Stimulated activated CD4-positive, alpha-beta T cell treated with anti-CD3 and anti-CD28 coated beads, Interleukin-2, amount 100 ng/mL, for 4 hours (primary cell): ENCODE measurements around the gene TNFRSF21.
A peak's percentile ranks its signal among the peaks of the same experiment; 100 is the strongest.
"Not testable (repeated sequence)": the region's sequence is repeated elsewhere in the genome, so short reads cannot be mapped to it uniquely, and the experiment has no call there.

Experiments used
- DNase-seq: peaks from one replicate; pipeline ENCODE4 v3.0.0-alpha.2; 2020; ENCODE audit warnings: low read depth

Gene TNFRSF21

GRCh38 chr6:47252633-47253032 lies 57.1 kb downstream of the TNFRSF21 start:
- no peak for DNase-seq

- DNase-seq, result no peak
These were observed 58.3 kb downstream of the TNFRSF21 start for GRCh38 chr6:47251396-47251795.

- DNase-seq, result no peak
These were observed 59.4 kb downstream of the TNFRSF21 start for GRCh38 chr6:47250302-47250701.

GRCh38 chr6:47248446-47248845 lies 61.3 kb downstream of the TNFRSF21 start:
- DNase-seq, result no peak

DNA sequence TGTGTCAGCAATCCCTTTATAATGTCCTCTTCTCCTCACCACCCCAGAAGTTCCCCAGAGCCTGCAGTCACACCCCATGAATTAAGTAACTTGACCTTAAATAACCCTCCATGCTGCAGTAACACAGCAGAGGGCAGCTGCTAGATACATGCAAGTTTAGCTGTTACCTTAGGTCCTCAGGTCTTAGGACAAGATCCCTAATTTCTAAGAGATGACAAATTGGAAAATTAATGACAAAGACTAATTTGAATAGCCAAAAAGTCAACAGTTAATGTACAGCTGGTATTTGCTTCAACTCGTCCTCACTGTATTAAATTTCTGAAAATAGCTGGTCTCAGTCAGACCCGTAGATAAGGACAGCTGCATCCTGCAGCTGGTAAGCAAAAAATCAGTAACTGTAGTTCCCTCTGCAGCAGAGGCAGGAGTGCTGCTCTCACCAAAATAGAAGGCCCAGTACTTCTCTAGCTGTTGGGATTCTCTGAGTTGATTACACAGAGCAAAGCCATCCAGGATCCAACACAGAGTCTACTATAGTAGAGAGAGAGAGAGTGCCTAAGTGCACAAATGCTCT lies 62.4 kb downstream of the TNFRSF21 start:
- DNase-seq, result no peak

DNA sequence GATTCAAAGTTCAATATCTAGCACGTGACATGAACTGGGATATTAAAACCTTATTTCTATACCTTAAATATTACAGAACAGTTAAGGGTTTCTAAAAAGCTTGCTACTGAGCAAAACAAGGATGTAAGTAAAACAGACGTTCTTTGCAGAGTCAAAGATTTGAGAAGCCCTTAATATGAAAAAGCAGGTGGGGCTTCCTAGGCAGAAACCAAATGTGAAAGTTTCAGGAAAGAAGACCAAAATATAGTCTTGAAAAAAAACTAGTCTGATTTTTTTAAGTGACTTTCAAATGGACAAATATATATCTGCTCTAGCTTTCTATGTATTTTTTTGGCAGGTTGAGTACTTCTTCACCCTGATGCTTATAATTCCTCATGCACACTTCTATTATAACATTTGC lies 63.2 kb downstream of the TNFRSF21 start:
- DNase-seq, result no peak

- DNase-seq, result no peak
These were observed 63.8 kb downstream of the TNFRSF21 start for GRCh38 chr6:47245745-47246371.

GRCh38 chr6:47242483-47243386 lies 67.0 kb downstream of the TNFRSF21 start:
- DNase-seq, result peak; percentile 24

DNA sequence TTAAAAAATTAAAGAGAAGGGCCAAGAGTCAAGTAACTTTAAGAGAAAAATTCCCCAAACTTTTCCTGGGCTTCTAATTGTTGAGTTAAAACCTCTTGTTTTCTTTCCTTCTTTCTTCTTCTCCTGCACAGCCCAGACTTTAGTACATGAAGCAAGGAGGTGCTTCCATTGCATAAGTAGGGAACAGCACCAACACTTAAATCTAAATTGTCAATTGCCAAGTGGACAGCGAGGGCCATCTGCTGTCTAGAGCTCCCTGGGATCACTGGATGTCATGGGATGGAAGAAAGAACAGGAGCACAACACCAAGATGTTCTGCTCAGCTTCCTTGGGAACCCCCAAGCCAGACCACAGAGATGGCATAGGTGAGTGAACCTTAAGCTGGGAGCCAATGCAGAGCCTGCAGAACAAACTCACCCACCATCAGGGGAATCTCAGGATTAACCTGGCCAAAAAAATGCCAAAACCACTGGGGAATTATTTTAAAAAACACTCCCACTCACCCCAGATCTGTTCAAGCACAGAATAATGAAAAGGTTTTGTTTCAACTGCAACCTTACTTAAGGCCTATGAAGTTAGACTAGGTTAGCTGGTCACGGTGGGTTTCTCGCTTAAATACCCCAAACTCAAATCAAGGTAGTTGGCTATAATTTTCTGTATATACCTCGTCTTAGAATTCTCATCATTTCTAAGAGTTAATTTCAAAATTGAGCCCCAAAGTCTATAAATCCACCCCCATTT lies 67.8 kb downstream of the TNFRSF21 start:
- no peak for DNase-seq

DNA sequence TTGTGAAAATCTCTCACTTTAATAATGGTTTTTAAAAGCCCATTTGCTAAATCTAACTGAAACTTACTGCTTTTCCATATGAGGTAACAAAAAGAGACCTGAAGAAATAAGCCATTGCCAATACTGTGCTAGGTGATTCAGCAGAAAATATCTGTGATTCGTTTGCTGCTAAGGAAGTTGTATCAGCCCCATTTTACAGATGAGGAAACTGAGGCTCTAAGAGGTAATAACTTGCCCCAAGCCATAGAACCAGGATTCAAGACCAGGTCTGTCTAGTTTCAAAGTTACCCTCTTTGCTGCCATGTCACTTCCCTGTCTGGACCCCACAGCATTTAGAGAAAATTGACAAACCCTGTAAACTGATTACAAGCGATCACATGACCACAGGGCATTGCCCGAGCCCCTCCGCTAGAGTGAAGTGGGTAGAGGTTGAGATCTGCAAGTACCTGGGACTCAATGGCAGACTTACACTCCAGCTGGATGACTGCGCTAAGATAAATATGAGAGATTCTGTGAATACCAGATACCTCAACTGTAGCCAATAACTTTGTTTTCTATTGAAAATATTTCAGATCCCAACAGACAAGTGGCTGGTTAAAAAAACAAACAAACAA lies 69.3 kb downstream of the TNFRSF21 start:
- DNase-seq, result no peak

DNA sequence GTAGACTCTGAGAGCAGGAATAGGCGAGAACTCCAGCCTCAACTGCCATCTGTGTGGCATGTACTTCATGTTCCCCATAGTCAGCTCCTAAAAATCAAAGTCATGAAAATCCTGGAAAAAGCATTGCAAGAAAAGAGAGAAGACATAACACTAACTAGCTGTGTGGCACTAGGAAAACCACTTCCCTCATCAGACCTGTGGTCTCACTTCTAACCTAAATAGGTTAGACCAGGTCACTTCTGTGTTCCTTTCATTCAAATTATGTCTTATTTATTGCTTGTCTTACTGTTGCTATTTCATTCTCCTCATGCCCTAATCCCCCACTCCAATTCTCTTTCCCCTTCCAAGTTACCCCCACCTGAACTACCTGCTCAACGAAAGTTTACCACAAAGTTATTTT lies 70.2 kb downstream of the TNFRSF21 start:
- DNase-seq, result no peak

GRCh38 chr6:47238456-47238995 lies 71.2 kb downstream of the TNFRSF21 start:
- no peak for DNase-seq

DNA sequence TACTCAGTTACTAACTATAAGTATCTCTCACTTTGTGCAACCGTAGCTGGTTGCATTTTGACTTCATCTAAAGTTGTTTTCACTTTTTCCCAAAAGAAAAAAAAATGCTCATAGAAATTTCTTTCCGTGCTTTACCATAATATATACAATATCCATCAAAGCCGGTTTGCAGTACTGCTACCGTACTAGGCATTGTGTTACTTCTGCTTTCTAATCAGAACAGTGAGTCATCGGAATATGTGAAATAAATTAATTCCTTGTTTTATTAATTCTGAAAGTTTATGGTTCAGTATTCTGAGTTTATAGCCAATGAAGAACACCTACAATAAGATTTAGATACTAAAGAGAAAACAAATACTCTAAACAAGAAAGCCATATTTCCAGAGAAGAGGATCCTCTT lies 72.5 kb downstream of the TNFRSF21 start:
- DNase-seq, result no peak

DNA sequence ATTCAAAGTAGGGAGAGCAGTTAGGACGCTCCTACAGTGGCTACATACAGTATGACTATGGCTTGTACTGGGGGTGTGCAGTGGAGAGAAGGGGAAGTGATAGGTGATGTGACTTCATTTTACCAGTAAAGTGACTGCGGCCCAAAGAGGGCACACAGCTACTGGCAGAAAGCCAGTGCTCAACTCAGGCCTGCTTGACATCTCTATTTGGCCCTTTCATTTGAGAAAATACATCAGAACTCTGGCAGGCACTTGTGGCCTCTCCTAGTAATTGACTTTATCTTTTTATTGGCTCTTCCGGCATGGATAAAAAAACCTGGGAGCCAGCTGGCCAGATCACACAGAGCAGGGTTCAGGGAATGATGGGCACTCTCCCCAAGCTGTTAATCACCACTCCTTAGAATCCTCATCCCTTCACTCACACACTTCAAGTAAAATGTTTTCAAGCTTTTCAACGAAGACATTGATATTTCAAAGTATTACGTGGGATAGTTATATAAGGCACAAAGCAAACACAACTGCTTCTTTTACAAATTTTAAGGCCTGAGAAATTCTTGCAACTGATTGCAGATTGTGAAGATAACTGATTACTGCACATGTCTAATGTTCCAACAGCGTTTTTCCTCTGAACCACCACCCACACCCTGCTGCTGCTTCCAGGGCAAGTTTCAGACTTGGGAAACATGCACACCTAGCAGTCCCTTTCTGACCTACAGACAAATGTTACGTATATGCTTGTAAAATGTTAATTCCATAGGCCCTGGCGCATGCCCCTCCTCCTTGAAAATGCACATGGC lies 73.5 kb downstream of the TNFRSF21 start:
- DNase-seq, result no peak

DNA sequence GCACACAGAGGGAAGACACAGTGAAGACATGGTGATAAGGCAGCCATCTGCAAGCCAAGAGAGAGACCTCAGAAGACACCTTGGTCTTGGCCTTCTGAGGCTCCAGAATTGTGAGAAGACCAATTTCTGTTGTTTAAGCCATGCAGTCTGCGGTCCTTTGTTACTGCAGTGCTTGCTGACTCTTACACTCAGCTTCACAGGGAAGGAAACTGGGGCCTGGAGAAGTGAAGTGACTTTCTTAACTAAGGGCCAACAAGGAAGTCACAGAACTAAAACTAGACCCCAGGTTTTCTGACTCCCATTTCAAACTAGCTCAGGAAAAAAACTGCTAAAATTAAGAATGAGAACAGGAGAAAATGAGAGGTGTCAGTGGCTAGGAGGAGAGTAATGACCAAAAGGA lies 74.3 kb downstream of the TNFRSF21 start:
- DNase-seq, result no peak

- no peak for DNase-seq
These were observed 75.3 kb downstream of the TNFRSF21 start for GRCh38 chr6:47234266-47234933.

- DNase-seq, result no peak
These were observed 78.6 kb downstream of the TNFRSF21 start for GRCh38 chr6:47231151-47231550.

DNA sequence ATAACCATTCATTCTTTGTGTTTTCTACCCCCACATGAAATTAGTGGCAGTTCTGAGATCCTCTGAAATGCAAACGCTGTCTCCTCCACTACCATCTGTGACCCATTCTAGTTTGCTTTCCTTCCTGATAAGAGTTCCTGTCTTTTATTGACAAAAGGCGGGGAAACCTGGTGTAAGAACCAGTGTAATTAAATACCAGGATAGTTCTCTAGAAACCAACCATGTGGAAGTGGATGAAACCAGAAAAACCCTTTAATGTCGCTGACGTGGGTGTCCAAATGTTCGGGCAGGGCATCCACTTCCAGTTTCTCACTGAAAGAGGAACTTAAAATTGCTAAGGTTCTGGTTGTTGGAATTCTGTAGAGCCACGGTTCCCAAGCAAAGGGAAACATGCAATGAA lies 79.1 kb downstream of the TNFRSF21 start:
- DNase-seq, result no peak

- no peak for DNase-seq
These were observed 80.5 kb downstream of the TNFRSF21 start for GRCh38 chr6:47229255-47229654.

GRCh38 chr6:47228093-47228492 lies 81.6 kb downstream of the TNFRSF21 start:
- not testable (repeated sequence) for DNase-seq
